MM.1S (cell line): ENCODE data around the gene LXN.

Experiments used
- CTCF ChIP-seq: fragments of 300-600 bp; sonication (generic); IDR thresholded peaks from 2 replicates; pipeline ENCODE4 v1.5.1; 2016; ENCODE audit warnings: antibody characterized with exemption, low read length, mixed read lengths
- EZH2 ChIP-seq: fragments of 300-600 bp; sonication (generic); optimal IDR thresholded peaks from 2 replicates; pipeline ENCODE3; 2017; ENCODE audit warnings: low read depth, mild to moderate bottlenecking, antibody characterized with exemption, low read length, mixed read lengths
- EZH2phosphoT487 ChIP-seq: fragments of 300-600 bp; sonication (generic); IDR thresholded peaks from 2 replicates; pipeline ENCODE4 v1.6.1; 2018; ENCODE audit warnings: antibody characterized with exemption, low read length

GRCh38 chr3:158649791-158650190 lies 22.7 kb downstream of the LXN start:
- no peak for TF ChIP-seq CTCF
- TF ChIP-seq EZH2, result no peak
- TF ChIP-seq EZH2phosphoT487, result no peak
